GM12878 (cell line): ENCODE results near the gene ADAM23. TPM values are rescaled to one million over a fixed set of nuclear protein-coding genes. Genes with fewer than 3 reads are reported as not detected.
A peak's percentile ranks its signal among the peaks of the same experiment; 100 is the strongest.

Source experiments
- ATF3 ChIP-seq: IDR thresholded peaks from 2 replicates; pipeline ENCODE4 v1.6.1; 2011; ENCODE audit warnings: low read depth, mild to moderate bottlenecking, low read length, moderate library complexity, borderline replicate concordance; ENCODE audit errors: extremely low read depth
- BMI1 ChIP-seq: fragments of 450-650 bp; IDR thresholded peaks from 2 replicates; pipeline ENCODE4 v1.6.1; 2016; ENCODE audit warnings: mild to moderate bottlenecking, moderate library complexity, borderline replicate concordance
- BRCA1 ChIP-seq: IDR thresholded peaks from 2 replicates; pipeline ENCODE4 v1.6.1; 2011; ENCODE audit warnings: low read depth, low read length, improper control_type of control experiment
- CHD1 ChIP-seq: IDR thresholded peaks from 2 replicates; pipeline ENCODE4 v1.6.1; 2012; ENCODE audit warnings: low read depth, low read length, improper control_type of control experiment
- EED ChIP-seq: sonication (generic); IDR thresholded peaks from 2 replicates; pipeline ENCODE4 v1.6.1; 2016; ENCODE audit warnings: antibody characterized with exemption, low read depth
- IKZF1 ChIP-seq: fragments of 450-650 bp; conservative IDR thresholded peaks from 2 replicates; pipeline ENCODE4 v1.6.1; 2017; ENCODE audit warnings: antibody characterized with exemption, mild to moderate bottlenecking
- MTA3 ChIP-seq: IDR thresholded peaks from 2 replicates; pipeline ENCODE4 v1.6.1; 2012; ENCODE audit warnings: low read length, inconsistent platforms, borderline replicate concordance
- NFXL1 ChIP-seq: fragments of 450-650 bp; IDR thresholded peaks from 2 replicates; pipeline ENCODE4 v1.6.1; 2017; ENCODE audit warnings: antibody characterized with exemption, mild to moderate bottlenecking, borderline replicate concordance
- NR2C1 ChIP-seq: fragments of 450-650 bp; IDR thresholded peaks from 2 replicates; pipeline ENCODE4 v1.6.1; 2017; ENCODE audit warnings: antibody characterized with exemption, mild to moderate bottlenecking, moderate library complexity
- NR2C2 ChIP-seq: IDR thresholded peaks from 2 replicates; pipeline ENCODE4 v1.6.1; 2011; ENCODE audit warnings: borderline replicate concordance, low read depth; ENCODE audit not compliant: control insufficient read depth, insufficient read length
- PAX5 ChIP-seq: IDR thresholded peaks from 2 replicates; pipeline ENCODE4 v1.6.1; 2011; ENCODE audit warnings: low read depth, low read length, borderline replicate concordance
- POU2F2 ChIP-seq: IDR thresholded peaks from 3 replicates; pipeline ENCODE4 v1.6.1; 2011; ENCODE audit warnings: low read depth, mild to moderate bottlenecking, low read length, borderline replicate concordance
- RELA ChIP-seq: fragments of 450-650 bp; IDR thresholded peaks from 2 replicates; pipeline ENCODE4 v1.8.0; 2014; ENCODE audit warnings: borderline replicate concordance; ENCODE audit not compliant: partially characterized antibody
- RFX5 ChIP-seq: IDR thresholded peaks from 2 replicates; pipeline ENCODE4 v1.6.1; 2011; ENCODE audit warnings: low read depth, low read length, improper control_type of control experiment
- TBL1XR1 ChIP-seq: IDR thresholded peaks from 2 replicates; pipeline ENCODE4 v1.6.1; 2012; ENCODE audit warnings: low read depth, low read length, improper control_type of control experiment
- WRNIP1 ChIP-seq: IDR thresholded peaks from 2 replicates; pipeline ENCODE4 v1.6.1; 2011; ENCODE audit warnings: low read depth, low read length, improper control_type of control experiment, borderline replicate concordance
- YY1 ChIP-seq: IDR thresholded peaks from 2 replicates; pipeline ENCODE4 v1.6.1; 2011; ENCODE audit warnings: low read depth, mild to moderate bottlenecking, low read length
- ZNF207 ChIP-seq: fragments of 450-650 bp; IDR thresholded peaks from 2 replicates; pipeline ENCODE4 v1.6.1; 2014; ENCODE audit warnings: antibody characterized with exemption, mild to moderate bottlenecking, borderline replicate concordance
- ZNF622 ChIP-seq: fragments of 450-650 bp; IDR thresholded peaks from 2 replicates; pipeline ENCODE4 v1.6.1; 2017; ENCODE audit warnings: mild to moderate bottlenecking, inconsistent platforms
- ZSCAN29 ChIP-seq: fragments of 450-650 bp; IDR thresholded peaks from 2 replicates; pipeline ENCODE4 v1.6.1; 2017; ENCODE audit warnings: mild to moderate bottlenecking, moderate library complexity
- polyA plus RNA-seq, 11 experiments: library from polyadenylated mRNA; depleted of rRNA in 4 of 11; unstranded in 6 of 11; stranded (reverse) in 5 of 11; fragments of >200 nt; fragmentation: Nextera tagmentation in 4 of 11; fragmentation: Illumina TruSeq in 1 of 11; extraction: Ambion mirVana in 4 of 11; extraction: Trizol in 1 of 11; gene quantifications; 1 replicate in 1 of 11; 2 replicates in 10 of 11; pipeline versions ENCODE4 v1.2.1 to v1.2.3, GENCODE V29; 2011 to 2016; ENCODE audit warnings: inconsistent platforms in 2 of 11, missing spikeins in 2 of 11, low read depth in 1 of 11
- total RNA-seq, 4 experiments: library from RNA; depleted of rRNA in 3 of 4; stranded (reverse); fragments of >200 nt in 3 of 4; fragmentation: Illumina TruSeq in 1 of 4; extraction: Trizol in 1 of 4; gene quantifications; 2 replicates each; pipeline versions ENCODE4 v1.2.1 to v1.2.3, GENCODE V29; 2013 to 2021
- TF ChIP-seq, protein P1 (sequence below): fragments of 450-650 bp; formaldehyde crosslinking; IDR thresholded peaks from 2 replicates; pipeline ENCODE4 v1.4.0; 2020; ENCODE audit warnings: mild to moderate bottlenecking, moderate library complexity
- TF ChIP-seq, protein P2 (sequence below): fragments of 150-350 bp; IDR thresholded peaks from 2 replicates; pipeline ENCODE4 v1.6.1; 2014; ENCODE audit warnings: mild to moderate bottlenecking, low read depth, low read length
- TF ChIP-seq, protein P3 (sequence below): IDR thresholded peaks from 2 replicates; pipeline ENCODE4 v1.6.1; 2012; ENCODE audit warnings: low read length, inconsistent platforms

Gene ADAM23
- total and polyA plus RNA-seq, 10 of the 15 experiments (the other 5 are each of a cell fraction or from before 2014, with no cell fraction given) = 5.7 to 41.8 (median 15.6) TPM

GRCh38 chr2:206457188-206457634, 13.9 kb downstream of the ADAM23 start (continued):
- TF ChIP-seq, protein P1, sequence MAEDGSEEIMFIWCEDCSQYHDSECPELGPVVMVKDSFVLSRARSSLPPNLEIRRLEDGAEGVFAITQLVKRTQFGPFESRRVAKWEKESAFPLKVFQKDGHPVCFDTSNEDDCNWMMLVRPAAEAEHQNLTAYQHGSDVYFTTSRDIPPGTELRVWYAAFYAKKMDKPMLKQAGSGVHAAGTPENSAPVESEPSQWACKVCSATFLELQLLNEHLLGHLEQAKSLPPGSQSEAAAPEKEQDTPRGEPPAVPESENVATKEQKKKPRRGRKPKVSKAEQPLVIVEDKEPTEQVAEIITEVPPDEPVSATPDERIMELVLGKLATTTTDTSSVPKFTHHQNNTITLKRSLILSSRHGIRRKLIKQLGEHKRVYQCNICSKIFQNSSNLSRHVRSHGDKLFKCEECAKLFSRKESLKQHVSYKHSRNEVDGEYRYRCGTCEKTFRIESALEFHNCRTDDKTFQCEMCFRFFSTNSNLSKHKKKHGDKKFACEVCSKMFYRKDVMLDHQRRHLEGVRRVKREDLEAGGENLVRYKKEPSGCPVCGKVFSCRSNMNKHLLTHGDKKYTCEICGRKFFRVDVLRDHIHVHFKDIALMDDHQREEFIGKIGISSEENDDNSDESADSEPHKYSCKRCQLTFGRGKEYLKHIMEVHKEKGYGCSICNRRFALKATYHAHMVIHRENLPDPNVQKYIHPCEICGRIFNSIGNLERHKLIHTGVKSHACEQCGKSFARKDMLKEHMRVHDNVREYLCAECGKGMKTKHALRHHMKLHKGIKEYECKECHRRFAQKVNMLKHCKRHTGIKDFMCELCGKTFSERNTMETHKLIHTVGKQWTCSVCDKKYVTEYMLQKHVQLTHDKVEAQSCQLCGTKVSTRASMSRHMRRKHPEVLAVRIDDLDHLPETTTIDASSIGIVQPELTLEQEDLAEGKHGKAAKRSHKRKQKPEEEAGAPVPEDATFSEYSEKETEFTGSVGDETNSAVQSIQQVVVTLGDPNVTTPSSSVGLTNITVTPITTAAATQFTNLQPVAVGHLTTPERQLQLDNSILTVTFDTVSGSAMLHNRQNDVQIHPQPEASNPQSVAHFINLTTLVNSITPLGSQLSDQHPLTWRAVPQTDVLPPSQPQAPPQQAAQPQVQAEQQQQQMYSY = no peak
- no peak for TF ChIP-seq WRNIP1
- TF ChIP-seq ZNF207 = no peak
- peak; percentile 93 for TF ChIP-seq EED
- peak; percentile 61; the same call in 1 of the 2 replicates for TF ChIP-seq BMI1
- TF ChIP-seq IKZF1 = peak; percentile 96
- TF ChIP-seq, protein P2, sequence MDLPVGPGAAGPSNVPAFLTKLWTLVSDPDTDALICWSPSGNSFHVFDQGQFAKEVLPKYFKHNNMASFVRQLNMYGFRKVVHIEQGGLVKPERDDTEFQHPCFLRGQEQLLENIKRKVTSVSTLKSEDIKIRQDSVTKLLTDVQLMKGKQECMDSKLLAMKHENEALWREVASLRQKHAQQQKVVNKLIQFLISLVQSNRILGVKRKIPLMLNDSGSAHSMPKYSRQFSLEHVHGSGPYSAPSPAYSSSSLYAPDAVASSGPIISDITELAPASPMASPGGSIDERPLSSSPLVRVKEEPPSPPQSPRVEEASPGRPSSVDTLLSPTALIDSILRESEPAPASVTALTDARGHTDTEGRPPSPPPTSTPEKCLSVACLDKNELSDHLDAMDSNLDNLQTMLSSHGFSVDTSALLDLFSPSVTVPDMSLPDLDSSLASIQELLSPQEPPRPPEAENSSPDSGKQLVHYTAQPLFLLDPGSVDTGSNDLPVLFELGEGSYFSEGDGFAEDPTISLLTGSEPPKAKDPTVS = no peak
- peak; percentile 73; the same call in 1 of the 3 replicates for TF ChIP-seq POU2F2
- TF ChIP-seq NR2C2 = no peak
- TF ChIP-seq CHD1 = no peak
- TF ChIP-seq MTA3 = peak; percentile 93
- no peak for TF ChIP-seq RFX5
- no peak for TF ChIP-seq RELA
- peak; percentile 66; the same call in 1 of the 2 replicates for TF ChIP-seq PAX5
- no peak for TF ChIP-seq ZSCAN29
- no peak for TF ChIP-seq ZNF622
- TF ChIP-seq NR2C1 = no peak
- peak; percentile 51; the same call in 1 of the 2 replicates for TF ChIP-seq TBL1XR1
- TF ChIP-seq, protein P3, sequence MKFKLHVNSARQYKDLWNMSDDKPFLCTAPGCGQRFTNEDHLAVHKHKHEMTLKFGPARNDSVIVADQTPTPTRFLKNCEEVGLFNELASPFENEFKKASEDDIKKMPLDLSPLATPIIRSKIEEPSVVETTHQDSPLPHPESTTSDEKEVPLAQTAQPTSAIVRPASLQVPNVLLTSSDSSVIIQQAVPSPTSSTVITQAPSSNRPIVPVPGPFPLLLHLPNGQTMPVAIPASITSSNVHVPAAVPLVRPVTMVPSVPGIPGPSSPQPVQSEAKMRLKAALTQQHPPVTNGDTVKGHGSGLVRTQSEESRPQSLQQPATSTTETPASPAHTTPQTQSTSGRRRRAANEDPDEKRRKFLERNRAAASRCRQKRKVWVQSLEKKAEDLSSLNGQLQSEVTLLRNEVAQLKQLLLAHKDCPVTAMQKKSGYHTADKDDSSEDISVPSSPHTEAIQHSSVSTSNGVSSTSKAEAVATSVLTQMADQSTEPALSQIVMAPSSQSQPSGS = peak; percentile 88
- TF ChIP-seq ATF3 = no peak
- no peak for TF ChIP-seq YY1
- no peak for TF ChIP-seq BRCA1
- TF ChIP-seq NFXL1 = no peak
